Measurements from ENCODE around the gene TMEM179.

DNA sequence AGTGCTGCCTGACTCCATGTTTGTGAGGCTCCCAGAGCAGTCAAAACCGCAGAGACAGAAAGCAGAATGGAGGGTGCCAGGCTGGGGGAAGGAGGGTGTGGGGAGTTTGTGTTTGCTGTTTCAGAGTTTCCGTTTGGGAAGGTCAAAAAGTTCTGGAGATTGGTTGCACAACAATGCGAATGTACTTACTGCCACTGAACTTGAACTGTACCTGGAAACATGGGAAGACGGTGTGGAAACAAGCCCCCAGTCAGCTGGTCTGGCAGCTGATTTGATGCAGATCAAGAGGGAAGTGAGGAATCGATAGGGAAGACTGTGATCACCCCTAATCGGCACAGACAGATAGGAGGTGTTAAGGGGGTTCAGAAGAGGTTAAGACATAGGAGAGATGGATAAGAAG lies 49.5 kb upstream of the TMEM179 start:
- TF ChIP-seq POLR2AphosphoS2 (IDR thresholded peaks at IDR 0.05; ENCODE audit: low read depth, low read length) (no peak), POU2F2 (IDR thresholded peaks at IDR 0.05; ENCODE audit: borderline replicate concordance, low read depth, low read length) (no peak), HDAC6 (IDR thresholded peaks at IDR 0.05; ENCODE audit: unreplicated experiment) (no peak), TAF1 (IDR thresholded peaks at IDR 0.05; ENCODE audit: borderline replicate concordance, low read depth, low read length) (no peak), EP300 (IDR thresholded peaks at IDR 0.05; ENCODE audit: borderline replicate concordance in 1 of 2, control insufficient read depth in 1 of 2, low read depth in 2 of 2, low read length in 2 of 2) (no peak), EGR1 (IDR thresholded peaks at IDR 0.05; ENCODE audit: borderline replicate concordance in 1 of 2, low read depth in 2 of 2, low read length in 2 of 2) (no peak)
- TF ChIP-seq, protein P1, sequence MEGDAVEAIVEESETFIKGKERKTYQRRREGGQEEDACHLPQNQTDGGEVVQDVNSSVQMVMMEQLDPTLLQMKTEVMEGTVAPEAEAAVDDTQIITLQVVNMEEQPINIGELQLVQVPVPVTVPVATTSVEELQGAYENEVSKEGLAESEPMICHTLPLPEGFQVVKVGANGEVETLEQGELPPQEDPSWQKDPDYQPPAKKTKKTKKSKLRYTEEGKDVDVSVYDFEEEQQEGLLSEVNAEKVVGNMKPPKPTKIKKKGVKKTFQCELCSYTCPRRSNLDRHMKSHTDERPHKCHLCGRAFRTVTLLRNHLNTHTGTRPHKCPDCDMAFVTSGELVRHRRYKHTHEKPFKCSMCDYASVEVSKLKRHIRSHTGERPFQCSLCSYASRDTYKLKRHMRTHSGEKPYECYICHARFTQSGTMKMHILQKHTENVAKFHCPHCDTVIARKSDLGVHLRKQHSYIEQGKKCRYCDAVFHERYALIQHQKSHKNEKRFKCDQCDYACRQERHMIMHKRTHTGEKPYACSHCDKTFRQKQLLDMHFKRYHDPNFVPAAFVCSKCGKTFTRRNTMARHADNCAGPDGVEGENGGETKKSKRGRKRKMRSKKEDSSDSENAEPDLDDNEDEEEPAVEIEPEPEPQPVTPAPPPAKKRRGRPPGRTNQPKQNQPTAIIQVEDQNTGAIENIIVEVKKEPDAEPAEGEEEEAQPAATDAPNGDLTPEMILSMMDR (IDR thresholded peaks at IDR 0.05 in 2 of 3, conservative IDR thresholded peaks at IDR 0.05 in 1 of 3; ENCODE audit: control insufficient read depth in 2 of 3, extremely low read depth in 1 of 3, insufficient read depth in 1 of 3, low read depth in 3 of 3, low read length in 3 of 3): no peak
